Measurements from ENCODE around the gene RAB40C. TPM values are rescaled to one million over a fixed set of nuclear protein-coding genes. Genes with fewer than 3 reads are reported as not detected.

The RAB40C gene
- total and polyA plus RNA-seq, 9 of the 15 experiments (the other 6 are each of a cell fraction or from before 2014, with no cell fraction given): 0.17 to 23.4 (median 8.7) TPM

DNA sequence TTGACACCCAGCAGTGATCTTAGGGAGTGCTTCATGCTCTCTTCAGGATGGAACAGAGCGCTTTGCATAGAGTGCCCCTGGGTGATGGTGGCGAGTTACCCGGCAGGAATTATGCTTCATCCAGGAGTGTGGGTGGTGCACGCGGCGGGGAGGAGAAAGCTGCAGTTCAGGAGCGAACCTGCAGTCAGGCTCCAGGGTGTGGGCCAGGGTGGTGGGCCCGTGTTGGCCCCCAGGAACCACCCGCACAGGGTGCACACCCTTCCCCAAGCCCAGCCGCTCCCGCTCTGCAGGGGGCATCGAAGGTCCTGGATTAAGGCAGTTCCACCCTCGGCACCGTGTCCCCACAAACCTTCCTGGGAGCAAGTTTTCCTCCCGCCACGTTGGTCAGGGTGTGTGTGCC lies 3.9 kb downstream of the RAB40C start:
- 83% methylated on average over 13 of the region's 16 CpGs for WGBS (ENCODE audit: insufficient coverage, low coverage, missing lambda C conversion rate)
- no peak for FAIRE-seq

DNA sequence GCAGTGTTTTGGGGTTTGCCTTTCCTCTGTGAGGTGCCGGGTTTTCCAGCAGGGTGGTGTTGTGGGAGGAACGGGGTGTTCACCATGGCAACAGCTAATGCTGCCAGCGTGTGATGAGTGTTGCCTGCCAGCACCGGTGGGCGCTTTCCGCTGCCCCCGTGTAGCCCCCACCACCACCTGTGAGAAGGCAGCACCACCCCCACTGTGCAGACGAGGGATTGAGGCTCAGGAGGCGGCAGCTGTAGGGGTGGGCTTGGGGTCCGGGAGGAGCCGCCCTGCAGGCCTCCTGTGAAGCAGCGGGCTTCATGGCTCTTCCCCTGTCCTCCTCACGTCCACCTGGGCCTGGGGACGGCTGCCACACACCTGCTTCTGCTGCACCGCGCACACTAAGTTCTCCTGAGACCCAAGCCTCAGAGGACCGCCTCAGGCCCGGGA lies 5.2 kb downstream of the RAB40C start:
- WGBS (ENCODE audit: insufficient coverage, low coverage, missing lambda C conversion rate): 97% methylated on average over 14 of the region's 18 CpGs
- Histone ChIP-seq H2AFZ (ENCODE audit: low read depth, low read length) (no peak overlapping the region), H3K36me3 (ENCODE audit: control insufficient read depth, insufficient read depth, low read length) (peaks cover 41% of the 10 kb centered on the region; the same call in 2 of the 3 replicates), H3K4me2 (ENCODE audit: insufficient read depth, low read length) (no peak overlapping the region), H3K9me1 (ENCODE audit: control insufficient read depth, insufficient read depth, low read length) (peaks cover 7% of the 10 kb centered on the region), H3K27ac (ENCODE audit: extremely low read depth, low read depth, low read length) (no peak overlapping the region), H3K27me3 (ENCODE audit: control insufficient read depth in 2 of 2, insufficient read depth in 2 of 2, low read length in 2 of 2) (no peaks in the 10 kb centered on the region), H3K79me2 (ENCODE audit: control insufficient read depth, insufficient read depth, low read length) (peaks cover 72% of the 10 kb centered on the region), H3K4me1 (replicated peaks in 1 of 2; ENCODE audit: control insufficient read depth in 2 of 2, insufficient read depth in 2 of 2, low read length in 2 of 2) (peaks cover 9 to 49% of the 10 kb centered on the region in 2 experiments; a peak in 4 of 5 replicates), H3K4me3 (no peak overlapping the region), H3K9me3 (replicated peaks; ENCODE audit: control insufficient read depth, insufficient read depth, low read depth, low read length) (no peaks in the 10 kb centered on the region), H4K20me1 (replicated peaks; ENCODE audit: control insufficient read depth, insufficient read depth, low read length) (peaks cover 16% of the 10 kb centered on the region), H3K9ac (ENCODE audit: insufficient read depth in 1 of 2, low read depth in 2 of 2, low read length in 2 of 2) (no peak overlapping the region; a peak in 1 of 4 replicates)
- ATAC-seq (no peak), FAIRE-seq (no peak), DNase-seq (ENCODE audit: extremely low read depth in 1 of 4, low spot score in 3 of 4) (no peak)
- ChIA-PET CTCF (ENCODE audit: low intra/inter-chr PET ratio) (no interaction called here), POLR2A (interaction anchor here (0.6 kb wide), 1 partner anchor 14 kb away, joined by 3 read pairs; no protein-coding TSS in a partner anchor)
- no TSS peak for BruUV-seq (replicated peaks)
- intact Hi-C loops (cut with micrococcal nuclease): no loop called here
- TF ChIP-seq KLF16 (IDR thresholded peaks at IDR 0.05) (no peak), PTBP1 (IDR thresholded peaks at IDR 0.05; ENCODE audit: low read depth, low read length) (no peak), ZNF146 (CRISPR knock-in tag; IDR thresholded peaks at IDR 0.05; ENCODE audit: unreplicated experiment) (no peak), PHB2 (IDR thresholded peaks at IDR 0.05; ENCODE audit: low read depth) (no peak)
- TF ChIP-seq, protein P1, sequence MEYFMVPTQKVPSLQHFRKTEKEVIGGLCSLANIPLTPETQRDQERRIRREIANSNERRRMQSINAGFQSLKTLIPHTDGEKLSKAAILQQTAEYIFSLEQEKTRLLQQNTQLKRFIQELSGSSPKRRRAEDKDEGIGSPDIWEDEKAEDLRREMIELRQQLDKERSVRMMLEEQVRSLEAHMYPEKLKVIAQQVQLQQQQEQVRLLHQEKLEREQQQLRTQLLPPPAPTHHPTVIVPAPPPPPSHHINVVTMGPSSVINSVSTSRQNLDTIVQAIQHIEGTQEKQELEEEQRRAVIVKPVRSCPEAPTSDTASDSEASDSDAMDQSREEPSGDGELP (CRISPR knock-in tag; IDR thresholded peaks at IDR 0.05; ENCODE audit: borderline replicate concordance): no peak
- TF ChIP-seq, protein P2, sequence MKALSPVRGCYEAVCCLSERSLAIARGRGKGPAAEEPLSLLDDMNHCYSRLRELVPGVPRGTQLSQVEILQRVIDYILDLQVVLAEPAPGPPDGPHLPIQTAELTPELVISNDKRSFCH (CRISPR knock-in tag; IDR thresholded peaks at IDR 0.05): no peak
- TF ChIP-seq, protein P2 (tag; IDR thresholded peaks at IDR 0.05): no peak
- in situ Hi-C loops (cut with MboI): no loop called here

More for the DNA sequence above, 3.9 kb downstream of the RAB40C start:
- H3K4me1 ChIP-seq (replicated peaks in 1 of 2; ENCODE audit: control insufficient read depth in 2 of 2, insufficient read depth in 2 of 2, low read length in 2 of 2): peaks cover 9 to 48% of the 10 kb centered on the region in 2 experiments; a peak in 4 of 5 replicates
- intact Hi-C loops (cut with micrococcal nuclease): no loop called here
- TF ChIP-seq CBX2 (IDR thresholded peaks at IDR 0.05; ENCODE audit: insufficient read depth, low read length, poor library complexity, severe bottlenecking): no peak
- TF ChIP-seq POLR2G (IDR thresholded peaks at IDR 0.05; ENCODE audit: low read depth, low read length): 0 out of 2 replicates have a peak, but pooled peaks have one; percentile 30
- CTCF ChIA-PET (ENCODE audit: low intra/inter-chr PET ratio): no interaction called here
- H3K4me3 ChIP-seq: no peak overlapping the region
- POLR2A ChIA-PET: interaction anchor here (0.7 to 1.6 kb wide), 4 partner anchors 16 to 42 kb away, joined by 3 to 6 read pairs (median 4); partner anchors contain the start of gene METTL26
- H2AFZ ChIP-seq (ENCODE audit: low read depth, low read length): no peak overlapping the region
- no TSS peak for BruUV-seq (replicated peaks)
- peak overlapping the region in 1 of 2 experiments; percentile 50; a peak in 2 of 4 replicates for H3K9ac ChIP-seq (ENCODE audit: insufficient read depth in 1 of 2, low read depth in 2 of 2, low read length in 2 of 2)
- H3K79me2 ChIP-seq (ENCODE audit: control insufficient read depth, insufficient read depth, low read length): peaks cover 68% of the 10 kb centered on the region
- H3K36me3 ChIP-seq (ENCODE audit: control insufficient read depth, insufficient read depth, low read length): peaks cover 31% of the 10 kb centered on the region; the same call in 2 of the 3 replicates
- H3K9me3 ChIP-seq (replicated peaks; ENCODE audit: control insufficient read depth, insufficient read depth, low read depth, low read length): no peaks in the 10 kb centered on the region
- in situ Hi-C loops (cut with MboI): no loop called here
- peaks cover 16% of the 10 kb centered on the region for H4K20me1 ChIP-seq (replicated peaks; ENCODE audit: control insufficient read depth, insufficient read depth, low read length)
- H3K27me3 ChIP-seq (ENCODE audit: control insufficient read depth in 2 of 2, insufficient read depth in 2 of 2, low read length in 2 of 2): no peaks in the 10 kb centered on the region
- ATAC-seq: no peak
- no peak for DNase-seq (ENCODE audit: extremely low read depth in 1 of 4, low spot score in 3 of 4)
- no peak overlapping the region for H3K4me2 ChIP-seq (ENCODE audit: insufficient read depth, low read length)
- H3K9me1 ChIP-seq (ENCODE audit: control insufficient read depth, insufficient read depth, low read length): peaks cover 7% of the 10 kb centered on the region
- no peak overlapping the region for H3K27ac ChIP-seq (ENCODE audit: extremely low read depth, low read depth, low read length)
